Measurements from ENCODE around the gene IPO11.

Gene IPO11

DNA sequence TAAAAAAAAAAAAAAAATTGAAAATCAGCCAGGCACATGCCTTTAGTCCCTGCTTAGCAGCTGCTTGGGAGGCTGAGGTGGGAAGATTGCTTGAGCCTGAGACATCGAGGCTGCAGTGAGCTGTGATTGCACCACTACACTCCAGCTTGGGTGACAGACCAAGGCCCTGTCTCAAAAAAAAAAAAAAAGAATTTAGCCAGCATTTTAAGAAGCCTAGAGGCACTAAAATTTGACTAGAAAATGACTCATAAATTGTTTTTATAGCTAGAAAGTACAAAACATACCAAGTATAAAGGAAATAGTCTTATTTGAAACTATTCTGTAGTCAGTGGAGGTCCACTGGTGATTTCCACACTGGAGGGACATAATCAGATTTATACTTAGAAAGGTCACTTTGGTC, 183.5 kb downstream of the IPO11 start:
- DNase-seq (ENCODE audit: insufficient read length, low spot score), result no peak
- no peak for TF ChIP-seq SPI1 (IDR thresholded peaks at IDR 0.05; ENCODE audit: low read depth, low read length)
- no peak for TF ChIP-seq POLR2AphosphoS5 (IDR thresholded peaks at IDR 0.05; ENCODE audit: low read depth, low read length)
- TF ChIP-seq POU2F2 (IDR thresholded peaks at IDR 0.05; ENCODE audit: low read depth, low read length), result no peak
- FAIRE-seq, result no peak

GRCh38 chr5:62596691-62597090, 184.1 kb downstream of the IPO11 start:
- TF ChIP-seq POLR2AphosphoS5 (IDR thresholded peaks at IDR 0.05; ENCODE audit: low read depth, low read length) (no peak), PAX5 (IDR thresholded peaks at IDR 0.05; ENCODE audit: insufficient read depth, low read length, severe bottlenecking) (no peak), SPI1 (IDR thresholded peaks at IDR 0.05; ENCODE audit: low read depth, low read length) (no peak), POU2F2 (IDR thresholded peaks at IDR 0.05; ENCODE audit: low read depth, low read length) (no peak), TAF1 (IDR thresholded peaks at IDR 0.05; ENCODE audit: low read depth, low read length) (no peak)
- DNase-seq (ENCODE audit: insufficient read length, low spot score) (no peak), FAIRE-seq (no peak)

GRCh38 chr5:62597314-62597713, 184.8 kb downstream of the IPO11 start:
- TF ChIP-seq POLR2A (IDR thresholded peaks at IDR 0.05; ENCODE audit: low read depth, low read length), result no peak
- TF ChIP-seq TAF1 (IDR thresholded peaks at IDR 0.05; ENCODE audit: low read depth, low read length), result no peak
- no peak for TF ChIP-seq PAX5 (IDR thresholded peaks at IDR 0.05; ENCODE audit: insufficient read depth, low read length, severe bottlenecking)
- no peak for TF ChIP-seq POLR2AphosphoS5 (IDR thresholded peaks at IDR 0.05; ENCODE audit: low read depth, low read length)
- TF ChIP-seq POU2F2 (IDR thresholded peaks at IDR 0.05; ENCODE audit: low read depth, low read length), result no peak
- no peak for TF ChIP-seq SPI1 (IDR thresholded peaks at IDR 0.05; ENCODE audit: low read depth, low read length)
- FAIRE-seq, result no peak
- DNase-seq (ENCODE audit: insufficient read length, low spot score), result no peak

- TF ChIP-seq POLR2A (IDR thresholded peaks at IDR 0.05; ENCODE audit: low read depth, low read length) (no peak), SPI1 (IDR thresholded peaks at IDR 0.05; ENCODE audit: low read depth, low read length) (no peak), POU2F2 (IDR thresholded peaks at IDR 0.05; ENCODE audit: low read depth, low read length) (no peak), TAF1 (IDR thresholded peaks at IDR 0.05; ENCODE audit: low read depth, low read length) (no peak), POLR2AphosphoS5 (IDR thresholded peaks at IDR 0.05; ENCODE audit: low read depth, low read length) (no peak), PAX5 (IDR thresholded peaks at IDR 0.05; ENCODE audit: insufficient read depth, low read length, severe bottlenecking) (no peak)
- DNase-seq (ENCODE audit: insufficient read length, low spot score) (no peak), FAIRE-seq (peak; percentile 48)
These were observed 188.1 kb downstream of the IPO11 start for GRCh38 chr5:62600560-62601252.

DNA sequence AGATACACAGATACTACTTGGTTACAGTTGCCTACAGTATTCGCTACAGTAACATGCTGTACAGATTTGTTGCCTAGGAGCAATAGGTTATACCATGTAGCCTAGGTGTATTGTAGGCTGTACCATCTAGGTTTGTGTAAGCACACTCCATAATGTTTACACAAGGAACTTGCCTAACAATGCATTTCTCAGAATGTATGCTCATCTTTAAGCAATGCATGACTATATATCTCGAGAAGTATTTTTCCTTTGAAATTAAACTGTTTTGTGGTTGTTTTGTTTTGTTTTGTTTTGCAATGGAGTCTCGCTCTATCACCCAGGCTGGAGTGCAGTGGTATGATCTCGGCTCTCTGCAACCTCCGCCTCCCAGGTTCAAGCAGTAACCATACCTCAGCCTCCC, 191.4 kb downstream of the IPO11 start:
- FAIRE-seq (no peak), DNase-seq (ENCODE audit: insufficient read length, low spot score) (no peak)
- no peak for TF ChIP-seq POLR2AphosphoS5 (IDR thresholded peaks at IDR 0.05; ENCODE audit: low read depth, low read length)
- TF ChIP-seq TAF1 (IDR thresholded peaks at IDR 0.05; ENCODE audit: low read depth, low read length), result no peak
- no peak for TF ChIP-seq PAX5 (IDR thresholded peaks at IDR 0.05; ENCODE audit: insufficient read depth, low read length, severe bottlenecking)
- no peak for TF ChIP-seq SPI1 (IDR thresholded peaks at IDR 0.05; ENCODE audit: low read depth, low read length)
- TF ChIP-seq POLR2A (IDR thresholded peaks at IDR 0.05; ENCODE audit: low read depth, low read length), result no peak

GRCh38 chr5:62605638-62606037, 193.1 kb downstream of the IPO11 start:
- FAIRE-seq (no peak), DNase-seq (ENCODE audit: insufficient read length, low spot score) (no peak)
- TF ChIP-seq POLR2AphosphoS5 (IDR thresholded peaks at IDR 0.05; ENCODE audit: low read depth, low read length) (no peak), PAX5 (IDR thresholded peaks at IDR 0.05; ENCODE audit: insufficient read depth, low read length, severe bottlenecking) (no peak), SPI1 (IDR thresholded peaks at IDR 0.05; ENCODE audit: low read depth, low read length) (no peak), TAF1 (IDR thresholded peaks at IDR 0.05; ENCODE audit: low read depth, low read length) (no peak), POU2F2 (IDR thresholded peaks at IDR 0.05; ENCODE audit: low read depth, low read length) (no peak), POLR2A (IDR thresholded peaks at IDR 0.05; ENCODE audit: low read depth, low read length) (no peak)

DNA sequence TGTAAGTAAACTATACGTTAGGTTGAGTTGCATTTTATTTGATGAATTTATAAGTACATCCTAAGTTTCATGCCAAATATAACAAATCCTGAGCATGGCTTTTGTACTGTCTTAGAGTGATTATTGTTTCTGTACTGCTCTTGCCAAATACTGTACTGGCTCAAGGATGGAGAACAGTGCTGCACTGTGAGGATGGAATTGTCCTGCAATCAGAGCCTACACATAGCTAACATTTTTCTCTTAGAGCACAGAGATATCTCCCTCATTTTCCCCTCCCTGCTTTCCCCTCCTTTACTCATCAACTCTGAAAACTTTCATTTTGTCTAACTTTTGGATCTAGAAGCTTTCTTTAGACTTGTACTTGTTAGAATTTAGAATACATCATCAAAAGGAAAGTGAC, 194.3 kb downstream of the IPO11 start:
- no peak for FAIRE-seq
- no peak for TF ChIP-seq POU2F2 (IDR thresholded peaks at IDR 0.05; ENCODE audit: low read depth, low read length)
- no peak for TF ChIP-seq SPI1 (IDR thresholded peaks at IDR 0.05; ENCODE audit: low read depth, low read length)
- TF ChIP-seq POLR2A (IDR thresholded peaks at IDR 0.05; ENCODE audit: low read depth, low read length), result no peak
- no peak for TF ChIP-seq PAX5 (IDR thresholded peaks at IDR 0.05; ENCODE audit: insufficient read depth, low read length, severe bottlenecking)
- no peak for TF ChIP-seq POLR2AphosphoS5 (IDR thresholded peaks at IDR 0.05; ENCODE audit: low read depth, low read length)
- no peak for TF ChIP-seq TAF1 (IDR thresholded peaks at IDR 0.05; ENCODE audit: low read depth, low read length)
- DNase-seq (ENCODE audit: insufficient read length, low spot score), result no peak

GRCh38 chr5:62607615-62608014, 195.1 kb downstream of the IPO11 start:
- no peak for TF ChIP-seq SPI1 (IDR thresholded peaks at IDR 0.05; ENCODE audit: low read depth, low read length)
- TF ChIP-seq TAF1 (IDR thresholded peaks at IDR 0.05; ENCODE audit: low read depth, low read length), result no peak
- DNase-seq (ENCODE audit: insufficient read length, low spot score) (no peak), FAIRE-seq (no peak)

DNA sequence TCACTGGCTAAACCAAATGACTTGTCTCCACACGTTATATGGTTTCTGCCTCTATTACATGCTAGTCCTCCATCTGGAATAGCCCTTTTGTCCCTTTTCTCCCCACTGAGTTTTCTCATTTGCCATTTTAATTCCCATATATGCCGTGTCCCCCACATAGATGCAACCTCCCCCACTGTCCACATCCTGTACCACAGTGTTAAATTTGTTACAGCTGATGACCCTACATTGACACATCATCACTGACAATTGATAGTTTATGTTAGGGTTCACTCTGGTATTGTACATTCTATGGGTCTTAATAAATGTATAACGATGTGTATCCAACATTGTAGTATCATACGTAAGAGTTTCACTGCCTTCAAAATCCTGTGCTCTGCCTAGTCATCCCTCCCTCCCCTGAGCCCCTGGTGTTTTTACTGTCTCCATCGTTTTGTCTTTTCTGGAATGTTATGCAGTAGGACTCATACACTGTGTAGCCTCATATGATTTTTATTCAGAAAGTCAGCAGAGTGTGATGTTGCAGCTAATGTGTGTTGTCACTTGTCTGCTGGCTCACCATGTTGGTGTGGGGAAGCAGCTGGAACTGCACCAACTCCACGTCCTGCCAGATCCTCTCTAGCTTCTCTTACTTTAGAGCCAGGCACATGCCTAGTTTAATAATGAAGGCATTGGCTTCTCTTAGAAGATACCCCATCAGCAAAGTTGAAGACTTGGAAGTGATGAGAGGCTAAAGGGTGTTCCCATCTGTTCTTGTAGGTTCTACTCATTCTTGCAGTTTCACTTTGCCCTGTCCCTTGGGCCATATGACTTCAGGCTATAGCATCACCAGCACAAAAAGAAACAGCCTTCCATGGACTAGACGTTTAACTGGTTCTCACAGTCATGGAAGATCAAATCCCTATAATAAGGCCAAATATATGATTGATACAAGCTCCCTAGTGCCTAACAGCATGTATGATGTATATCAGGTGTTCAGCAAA, 196.3 kb downstream of the IPO11 start:
- peak; percentile 62 for FAIRE-seq

More for the DNA sequence above, 196.3 kb downstream of the IPO11 start:
- DNase-seq (ENCODE audit: insufficient read length, low spot score), result no peak
- TF ChIP-seq TAF1 (IDR thresholded peaks at IDR 0.05; ENCODE audit: low read depth, low read length), result no peak
- no peak for TF ChIP-seq POLR2AphosphoS5 (IDR thresholded peaks at IDR 0.05; ENCODE audit: low read depth, low read length)
- TF ChIP-seq SPI1 (IDR thresholded peaks at IDR 0.05; ENCODE audit: low read depth, low read length), result no peak
- no peak for TF ChIP-seq PAX5 (IDR thresholded peaks at IDR 0.05; ENCODE audit: insufficient read depth, low read length, severe bottlenecking)
- no peak for TF ChIP-seq POLR2A (IDR thresholded peaks at IDR 0.05; ENCODE audit: low read depth, low read length)
- no peak for TF ChIP-seq POU2F2 (IDR thresholded peaks at IDR 0.05; ENCODE audit: low read depth, low read length)

Data from GM12891 (cell line).